Measurements from ENCODE around the gene ZC3H7A.
A peak's percentile ranks its signal among the peaks of the same experiment; 100 is the strongest.

Gene ZC3H7A

GRCh38 chr16:11783319-11784037 lies 13.6 kb downstream of the ZC3H7A start:
- H3K4me3 ChIP-seq (ENCODE audit: low read depth, low read length), result peak overlapping the region; percentile 4
- peak; percentile 84 for DNase-seq (ENCODE audit: low read depth)
- no peak for TF ChIP-seq CTCF (conservative IDR thresholded peaks at IDR 0.05; ENCODE audit: low read depth, low read length)

GRCh38 chr16:11781773-11782172 lies 15.3 kb downstream of the ZC3H7A start:
- no peak for TF ChIP-seq CTCF (conservative IDR thresholded peaks at IDR 0.05; ENCODE audit: low read depth, low read length)
- no peak overlapping the region for H3K4me3 ChIP-seq (ENCODE audit: low read depth, low read length)
- DNase-seq (ENCODE audit: low read depth), result no peak

GRCh38 chr16:11780991-11781680 lies 15.9 kb downstream of the ZC3H7A start:
- no peak for DNase-seq (ENCODE audit: low read depth)
- no peak overlapping the region for H3K4me3 ChIP-seq (ENCODE audit: low read depth, low read length)
- TF ChIP-seq CTCF (conservative IDR thresholded peaks at IDR 0.05; ENCODE audit: low read depth, low read length), result no peak

- TF ChIP-seq CTCF (conservative IDR thresholded peaks at IDR 0.05; ENCODE audit: low read depth, low read length), result no peak
- DNase-seq (ENCODE audit: low read depth), result no peak
- H3K4me3 ChIP-seq (ENCODE audit: low read depth, low read length), result no peak overlapping the region
Observed at GRCh38 chr16:11779074-11779473, 18.0 kb downstream of the ZC3H7A start.

- no peak overlapping the region for H3K4me3 ChIP-seq (ENCODE audit: low read depth, low read length)
- no peak for DNase-seq (ENCODE audit: low read depth)
Observed at GRCh38 chr16:11774065-11774626, 22.9 kb downstream of the ZC3H7A start.

GRCh38 chr16:11768849-11769248 lies 28.2 kb downstream of the ZC3H7A start:
- H3K4me3 ChIP-seq (ENCODE audit: low read depth, low read length), result no peak overlapping the region
- no peak for TF ChIP-seq CTCF (conservative IDR thresholded peaks at IDR 0.05; ENCODE audit: low read depth, low read length)
- no peak for DNase-seq (ENCODE audit: low read depth)

More at GRCh38 chr16:11774065-11774626, 22.9 kb downstream of the ZC3H7A start:
- no peak for TF ChIP-seq CTCF (conservative IDR thresholded peaks at IDR 0.05; ENCODE audit: low read depth, low read length)

Data from choroid plexus epithelial cell (primary cell).